ENCODE measurements around the gene CHST8.

The CHST8 gene

DNA sequence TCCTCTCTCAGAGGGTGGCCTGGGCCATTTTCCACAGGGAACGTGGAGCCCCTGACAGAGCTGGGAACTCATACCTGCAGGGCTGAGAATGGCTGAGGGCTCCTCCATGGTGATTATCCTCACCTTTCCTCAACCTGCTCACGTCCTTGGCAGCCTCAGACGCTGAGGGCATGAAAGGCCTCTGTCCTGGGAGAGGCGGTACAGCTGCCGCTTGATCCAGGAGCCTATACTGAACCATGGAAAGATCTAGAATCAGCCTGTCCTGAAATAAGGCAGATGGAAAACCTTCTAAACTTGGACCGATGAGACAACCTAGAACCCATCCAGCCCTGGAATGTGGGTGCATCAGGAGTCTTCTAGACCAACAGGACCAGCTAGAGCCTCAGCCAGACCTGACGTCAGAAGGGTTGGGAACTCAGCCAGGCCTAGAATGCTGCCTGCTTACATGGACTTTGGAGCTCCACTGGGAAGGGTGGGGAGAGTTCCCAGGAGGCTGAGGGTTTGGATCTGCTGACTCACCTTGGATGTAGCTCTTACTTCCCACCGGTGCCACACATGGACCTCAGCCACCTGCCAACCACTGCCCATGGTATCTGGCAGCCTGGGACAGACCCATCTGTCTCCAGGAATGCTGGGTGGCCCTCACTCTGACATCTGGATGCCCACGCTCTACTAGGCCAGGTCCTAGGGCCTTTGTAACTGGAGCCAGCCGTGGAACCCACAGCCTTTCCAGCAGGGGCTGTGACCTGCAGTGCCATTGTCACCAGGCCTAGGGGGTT is 182.5 kb downstream of the CHST8 start:
- peak; percentile 89 for DNase-seq (ENCODE audit: low spot score)
- Histone ChIP-seq H3K4me3 (no peak overlapping the region), H3K27ac (peak overlapping the region; percentile 50 to 84)
- TF ChIP-seq, protein P1, sequence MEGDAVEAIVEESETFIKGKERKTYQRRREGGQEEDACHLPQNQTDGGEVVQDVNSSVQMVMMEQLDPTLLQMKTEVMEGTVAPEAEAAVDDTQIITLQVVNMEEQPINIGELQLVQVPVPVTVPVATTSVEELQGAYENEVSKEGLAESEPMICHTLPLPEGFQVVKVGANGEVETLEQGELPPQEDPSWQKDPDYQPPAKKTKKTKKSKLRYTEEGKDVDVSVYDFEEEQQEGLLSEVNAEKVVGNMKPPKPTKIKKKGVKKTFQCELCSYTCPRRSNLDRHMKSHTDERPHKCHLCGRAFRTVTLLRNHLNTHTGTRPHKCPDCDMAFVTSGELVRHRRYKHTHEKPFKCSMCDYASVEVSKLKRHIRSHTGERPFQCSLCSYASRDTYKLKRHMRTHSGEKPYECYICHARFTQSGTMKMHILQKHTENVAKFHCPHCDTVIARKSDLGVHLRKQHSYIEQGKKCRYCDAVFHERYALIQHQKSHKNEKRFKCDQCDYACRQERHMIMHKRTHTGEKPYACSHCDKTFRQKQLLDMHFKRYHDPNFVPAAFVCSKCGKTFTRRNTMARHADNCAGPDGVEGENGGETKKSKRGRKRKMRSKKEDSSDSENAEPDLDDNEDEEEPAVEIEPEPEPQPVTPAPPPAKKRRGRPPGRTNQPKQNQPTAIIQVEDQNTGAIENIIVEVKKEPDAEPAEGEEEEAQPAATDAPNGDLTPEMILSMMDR (IDR thresholded peaks at IDR 0.05): no peak

DNA sequence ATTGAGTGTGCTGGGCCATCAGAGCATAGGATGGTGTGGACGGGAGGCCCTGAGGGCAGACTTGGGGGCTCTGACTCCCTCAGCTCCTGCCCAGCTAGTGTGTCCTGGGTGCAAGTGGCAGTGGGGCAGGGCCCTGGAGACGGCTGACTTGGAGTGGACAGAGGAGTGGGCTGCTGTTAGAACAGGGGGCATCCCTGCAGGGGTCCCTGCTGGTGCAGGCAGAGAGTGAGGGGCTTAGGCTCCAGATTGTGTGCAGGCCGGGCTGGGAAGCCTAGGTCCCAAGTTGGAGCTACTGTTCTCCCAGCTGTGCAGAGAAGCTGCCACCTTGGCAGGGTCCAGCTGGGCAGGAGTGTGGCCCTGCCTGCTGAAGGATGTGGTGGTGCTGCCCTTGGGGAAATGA is 183.6 kb downstream of the CHST8 start:
- TF ChIP-seq, protein P1 (IDR thresholded peaks at IDR 0.05): no peak

DNA sequence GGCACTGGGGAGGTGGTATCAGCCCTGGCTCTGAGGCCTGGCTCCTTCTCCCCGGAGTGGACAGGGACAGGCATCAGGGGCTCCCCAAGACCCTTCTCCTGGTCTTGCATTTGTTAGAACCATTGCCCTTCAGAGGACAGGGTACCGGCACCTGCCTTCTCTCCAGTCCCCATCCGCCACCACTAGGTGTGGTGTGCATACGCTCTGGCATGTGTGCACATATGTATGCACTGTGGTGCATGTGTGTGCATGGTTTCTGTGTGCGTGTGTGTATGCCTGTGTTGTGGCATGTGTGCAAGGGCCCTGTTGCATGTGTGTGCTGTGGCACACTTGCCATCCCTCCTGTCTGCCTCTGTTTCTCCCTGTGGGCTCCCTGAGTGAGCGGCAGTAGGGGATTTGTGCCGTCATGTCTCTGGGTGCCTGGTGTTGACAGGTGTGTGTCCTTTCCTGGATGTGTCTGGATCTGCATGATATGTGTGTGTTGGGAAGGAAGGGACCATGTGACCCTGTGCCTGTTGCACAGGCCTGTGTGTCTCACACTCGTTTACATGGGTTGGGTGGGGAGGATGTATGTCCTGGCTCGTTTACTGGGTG is 184.2 kb downstream of the CHST8 start:
- TF ChIP-seq, protein P1 (IDR thresholded peaks at IDR 0.05): no peak
- no peak for DNase-seq (ENCODE audit: low spot score)
- H3K27ac ChIP-seq: no peak overlapping the region
- no peak overlapping the region for H3K4me3 ChIP-seq

More for the DNA sequence above, 183.6 kb downstream of the CHST8 start:
- H3K27ac ChIP-seq: peak overlapping the region in 1 of 2 donors; percentile 84
- no peak overlapping the region for H3K4me3 ChIP-seq
- no peak for DNase-seq (ENCODE audit: low spot score)

DNA sequence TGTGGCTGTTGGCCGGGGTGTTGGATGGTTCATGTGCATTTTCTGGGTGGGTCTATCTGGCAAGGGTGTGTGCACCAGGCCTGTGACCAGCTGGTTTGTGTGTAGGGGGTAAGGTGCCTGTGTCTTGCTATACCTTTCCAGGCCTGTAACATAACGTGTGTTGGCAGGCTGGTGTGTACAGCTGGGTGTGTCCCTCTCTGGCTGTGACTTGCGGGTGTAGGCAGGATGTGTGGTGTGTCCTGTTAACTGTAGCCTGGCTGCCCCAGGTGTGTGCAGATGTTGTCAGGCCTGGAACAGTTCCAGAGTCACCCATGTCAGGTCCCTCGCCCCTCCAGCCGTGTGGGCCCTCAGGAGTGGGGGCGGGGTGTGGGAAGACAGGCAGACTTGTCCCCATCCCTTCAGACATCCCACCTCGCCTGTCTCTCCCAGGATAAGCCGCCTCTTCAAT is 184.7 kb downstream of the CHST8 start:
- Histone ChIP-seq H3K27ac (no peak overlapping the region), H3K4me3 (no peak overlapping the region)
- DNase-seq (ENCODE audit: low spot score): peak; percentile 62
- TF ChIP-seq, protein P1 (IDR thresholded peaks at IDR 0.05): no peak

DNA sequence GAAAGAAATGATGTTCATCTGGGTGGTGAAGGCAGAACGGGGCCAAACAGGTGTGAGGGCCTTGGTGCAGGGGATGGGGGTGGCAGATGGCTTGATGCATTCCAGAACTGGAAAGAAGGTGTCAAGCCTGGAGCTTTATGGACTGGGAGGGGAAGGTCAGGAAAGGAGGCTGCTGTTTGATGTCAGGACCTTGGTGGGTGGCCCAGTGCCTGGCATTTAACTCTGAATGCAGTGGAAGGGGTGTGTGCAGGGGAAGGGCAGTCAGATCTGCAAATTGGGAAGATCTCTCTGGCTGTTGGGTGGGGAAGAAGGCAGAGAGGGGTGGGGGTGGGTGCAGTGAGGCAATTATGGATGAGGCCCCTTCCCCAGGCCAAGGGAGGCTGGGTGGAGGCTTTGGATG is 186.6 kb downstream of the CHST8 start:
- TF ChIP-seq, protein P1 (IDR thresholded peaks at IDR 0.05): no peak
- Histone ChIP-seq H3K4me3 (no peak overlapping the region), H3K27ac (no peak overlapping the region)
- no peak for DNase-seq (ENCODE audit: low spot score)

DNA sequence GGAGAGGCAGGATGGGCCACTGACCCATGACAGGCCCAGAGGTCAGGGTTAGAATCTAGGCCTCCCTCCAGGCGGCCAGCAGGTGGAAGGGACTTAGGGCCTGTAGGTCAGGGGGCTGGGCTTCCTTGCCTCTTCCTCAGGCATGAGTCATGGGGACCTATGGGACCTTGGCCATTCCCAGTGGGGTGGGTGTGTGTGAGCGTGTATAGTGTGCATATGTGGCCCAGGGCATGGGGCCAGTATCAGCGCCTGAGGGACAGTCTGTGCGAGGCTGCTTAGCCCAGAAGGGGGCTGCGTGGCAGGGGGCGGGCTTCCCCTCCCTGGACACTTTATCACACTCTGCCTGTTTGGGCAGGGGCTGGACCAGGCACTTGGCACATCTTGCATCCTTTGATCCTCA is 188.2 kb downstream of the CHST8 start:
- Histone ChIP-seq H3K27ac (no peak overlapping the region), H3K4me3 (no peak overlapping the region)
- DNase-seq (ENCODE audit: low spot score): no peak
- TF ChIP-seq, protein P1 (IDR thresholded peaks at IDR 0.05): no peak

DNA sequence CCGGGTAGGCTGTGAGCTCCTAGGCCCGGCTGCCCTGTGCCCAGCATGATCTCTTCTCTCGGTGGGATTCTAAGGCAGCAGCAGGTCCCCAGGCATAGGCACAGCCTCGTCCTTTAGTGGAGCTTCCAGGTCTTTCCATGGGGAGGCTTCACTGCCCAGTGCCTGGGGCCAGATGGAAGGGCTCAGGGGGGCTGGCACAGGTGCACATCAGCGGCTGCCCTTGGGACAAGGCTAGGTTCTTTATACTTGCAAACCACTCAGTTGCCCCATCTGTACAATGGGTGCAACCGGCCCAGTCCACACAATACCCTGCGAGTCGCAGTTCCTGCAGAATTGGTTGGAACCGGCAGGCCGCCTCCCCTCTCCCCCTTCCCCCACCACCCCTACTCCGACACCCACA is 189.1 kb downstream of the CHST8 start:
- TF ChIP-seq, protein P1 (IDR thresholded peaks at IDR 0.05): no peak
- no peak for DNase-seq (ENCODE audit: low spot score)

More for the DNA sequence above, 189.1 kb downstream of the CHST8 start:
- Histone ChIP-seq H3K4me3 (no peak overlapping the region), H3K27ac (no peak overlapping the region)

All from coronary artery (tissue), 2 donors.